ENCODE measurements around the gene GRM5. TPM values are rescaled to one million over a fixed set of nuclear protein-coding genes. Genes with fewer than 3 reads are reported as not detected.

GRM5 gene
- total and polyA plus RNA-seq, 2 experiments from 2014 or later: not detected

GRCh38 chr11:88815505-88815904 lies 250.3 kb downstream of the GRM5 start:
- WGBS, 2 experiments (ENCODE audit: low coverage in 1 of 2, low lambda C conversion rate in 2 of 2, missing lambda C conversion rate in 2 of 2): 30 to 57% methylated on average over 2 to 3 of the region's 3 CpGs
- H3K27me3 ChIP-seq (replicated peaks; ENCODE audit: insufficient read depth): no peaks in the 10 kb centered on the region
- no peak overlapping the region for H3K9ac ChIP-seq
- no peak for DNase-seq
- no peaks in the 10 kb centered on the region for H3K9me2 ChIP-seq (ENCODE audit: insufficient read depth)
- no peaks in the 10 kb centered on the region for H3K9me3 ChIP-seq (ENCODE audit: low read depth)
- in situ Hi-C loops (cut with MboI): no loop called here
- no peaks in the 10 kb centered on the region for H3F3A ChIP-seq (ENCODE audit: insufficient read depth)
- no peaks in the 10 kb centered on the region for H3K36me3 ChIP-seq (ENCODE audit: low read depth)
- H2AFZ ChIP-seq: no peak overlapping the region
- no peaks in the 10 kb centered on the region for H3K79me2 ChIP-seq (ENCODE audit: insufficient read depth)
- no peaks in the 10 kb centered on the region for H4K20me1 ChIP-seq (ENCODE audit: insufficient read depth)
- TF ChIP-seq EZH2phosphoT487 (IDR thresholded peaks at IDR 0.05; ENCODE audit: insufficient read depth, low read depth) (no peak), EZH2 (IDR thresholded peaks at IDR 0.05; ENCODE audit: insufficient read depth, poor library complexity, severe bottlenecking) (no peak)
- no peak overlapping the region for H3K27ac ChIP-seq
- H3K4me2 ChIP-seq (ENCODE audit: unreplicated experiment): no peak overlapping the region
- no peaks in the 10 kb centered on the region for H3K4me1 ChIP-seq (ENCODE audit: insufficient read depth)
- no peak overlapping the region for H3K4me3 ChIP-seq

GRCh38 chr11:88814076-88814475 lies 251.7 kb downstream of the GRM5 start:
- no peaks in the 10 kb centered on the region for H3K4me1 ChIP-seq (ENCODE audit: insufficient read depth)
- no peaks in the 10 kb centered on the region for H4K20me1 ChIP-seq (ENCODE audit: insufficient read depth)
- no peak overlapping the region for H3K27ac ChIP-seq
- H3K4me3 ChIP-seq: no peak overlapping the region
- H3K9me2 ChIP-seq (ENCODE audit: insufficient read depth): no peaks in the 10 kb centered on the region
- no peak overlapping the region for H3K9ac ChIP-seq
- no peak for DNase-seq
- H2AFZ ChIP-seq: no peak overlapping the region
- H3K4me2 ChIP-seq (ENCODE audit: unreplicated experiment): no peak overlapping the region
- no peak for TF ChIP-seq EZH2 (IDR thresholded peaks at IDR 0.05; ENCODE audit: insufficient read depth, poor library complexity, severe bottlenecking)
- no peak for TF ChIP-seq EZH2phosphoT487 (IDR thresholded peaks at IDR 0.05; ENCODE audit: insufficient read depth, low read depth)
- no peaks in the 10 kb centered on the region for H3F3A ChIP-seq (ENCODE audit: insufficient read depth)
- H3K79me2 ChIP-seq (ENCODE audit: insufficient read depth): no peaks in the 10 kb centered on the region
- H3K9me3 ChIP-seq (ENCODE audit: low read depth): no peaks in the 10 kb centered on the region
- H3K27me3 ChIP-seq (replicated peaks; ENCODE audit: insufficient read depth): no peaks in the 10 kb centered on the region
- H3K36me3 ChIP-seq (ENCODE audit: low read depth): no peaks in the 10 kb centered on the region
- 0 to 3% methylated on average over 1 of the region's 1 CpG for WGBS, 2 experiments (ENCODE audit: low coverage in 1 of 2, low lambda C conversion rate in 2 of 2, missing lambda C conversion rate in 2 of 2)
- in situ Hi-C loops (cut with MboI): no loop called here

GRCh38 chr11:88813233-88813915 lies 252.4 kb downstream of the GRM5 start:
- in situ Hi-C loops (cut with MboI): no loop called here
- Histone ChIP-seq H3K36me3 (ENCODE audit: low read depth) (no peaks in the 10 kb centered on the region), H3K79me2 (ENCODE audit: insufficient read depth) (no peaks in the 10 kb centered on the region), H3K27ac (no peak overlapping the region), H3K4me1 (ENCODE audit: insufficient read depth) (no peaks in the 10 kb centered on the region), H4K20me1 (ENCODE audit: insufficient read depth) (no peaks in the 10 kb centered on the region), H3K9ac (no peak overlapping the region), H3F3A (ENCODE audit: insufficient read depth) (no peaks in the 10 kb centered on the region), H3K4me3 (no peak overlapping the region), H3K4me2 (ENCODE audit: unreplicated experiment) (no peak overlapping the region), H3K9me3 (ENCODE audit: low read depth) (no peaks in the 10 kb centered on the region), H3K9me2 (ENCODE audit: insufficient read depth) (no peaks in the 10 kb centered on the region), H2AFZ (no peak overlapping the region), H3K27me3 (replicated peaks; ENCODE audit: insufficient read depth) (no peaks in the 10 kb centered on the region)
- TF ChIP-seq EZH2phosphoT487 (IDR thresholded peaks at IDR 0.05; ENCODE audit: insufficient read depth, low read depth) (no peak), EZH2 (IDR thresholded peaks at IDR 0.05; ENCODE audit: insufficient read depth, poor library complexity, severe bottlenecking) (no peak)
- DNase-seq: no peak
- 41 to 45% methylated on average over 1 of the region's 1 CpG for WGBS, 2 experiments (ENCODE audit: low coverage in 1 of 2, low lambda C conversion rate in 2 of 2, missing lambda C conversion rate in 2 of 2)

- H3K79me2 ChIP-seq (ENCODE audit: insufficient read depth): no peaks in the 10 kb centered on the region
- no peaks in the 10 kb centered on the region for H3K27me3 ChIP-seq (replicated peaks; ENCODE audit: insufficient read depth)
- DNase-seq: no peak
- no peak overlapping the region for H3K27ac ChIP-seq
- H3F3A ChIP-seq (ENCODE audit: insufficient read depth): no peaks in the 10 kb centered on the region
- WGBS, 2 experiments (ENCODE audit: low coverage in 1 of 2, low lambda C conversion rate in 2 of 2, missing lambda C conversion rate in 2 of 2): 58% methylated on average over 3 of the region's 3 CpGs
- H2AFZ ChIP-seq: no peak overlapping the region
- no peak overlapping the region for H3K9ac ChIP-seq
- no peaks in the 10 kb centered on the region for H3K9me3 ChIP-seq (ENCODE audit: low read depth)
- TF ChIP-seq EZH2 (IDR thresholded peaks at IDR 0.05; ENCODE audit: insufficient read depth, poor library complexity, severe bottlenecking): no peak
- no peak for TF ChIP-seq EZH2phosphoT487 (IDR thresholded peaks at IDR 0.05; ENCODE audit: insufficient read depth, low read depth)
- no peak overlapping the region for H3K4me3 ChIP-seq
- no peaks in the 10 kb centered on the region for H3K36me3 ChIP-seq (ENCODE audit: low read depth)
- no peak overlapping the region for H3K4me2 ChIP-seq (ENCODE audit: unreplicated experiment)
- in situ Hi-C loops (cut with MboI): no loop called here
- no peaks in the 10 kb centered on the region for H3K9me2 ChIP-seq (ENCODE audit: insufficient read depth)
- no peaks in the 10 kb centered on the region for H4K20me1 ChIP-seq (ENCODE audit: insufficient read depth)
- no peaks in the 10 kb centered on the region for H3K4me1 ChIP-seq (ENCODE audit: insufficient read depth)
Measured at GRCh38 chr11:88810420-88811097, 255.2 kb downstream of the GRM5 start.

Measured in GM23248 (cell line).